GM19455 (cell line): Measurements from ENCODE around the gene TTLL3.
"Not testable (repeated sequence)": the region's sequence is repeated elsewhere in the genome, so short reads cannot be mapped to it uniquely, and the experiment has no call there.

ENCODE experiments used
- ATAC-seq: cut with Tn5 transposase; IDR thresholded peaks from one replicate; pipeline ENCODE4 v1.9.1; 2021; ENCODE audit not compliant: unreplicated experiment

Gene TTLL3

GRCh38 chr3:9865125-9865637, 55.1 kb downstream of the TTLL3 start:
- not testable (repeated sequence) for ATAC-seq

GRCh38 chr3:9866639-9867038, 56.6 kb downstream of the TTLL3 start:
- ATAC-seq, result no peak

GRCh38 chr3:9867106-9867505, 57.0 kb downstream of the TTLL3 start:
- no peak for ATAC-seq

- ATAC-seq, result no peak
These were observed 59.9 kb downstream of the TTLL3 start for GRCh38 chr3:9869955-9870354.

- ATAC-seq, result no peak
These were observed 60.9 kb downstream of the TTLL3 start for GRCh38 chr3:9870978-9871377.

GRCh38 chr3:9872067-9872466, 62.0 kb downstream of the TTLL3 start:
- ATAC-seq, result not testable (repeated sequence)

GRCh38 chr3:9875448-9875847, 65.4 kb downstream of the TTLL3 start:
- ATAC-seq, result no peak

GRCh38 chr3:9876255-9876654, 66.2 kb downstream of the TTLL3 start:
- ATAC-seq, result not testable (repeated sequence)

- no peak for ATAC-seq
These were observed 66.9 kb downstream of the TTLL3 start for GRCh38 chr3:9876991-9877390.

- ATAC-seq, result no peak
These were observed 68.6 kb downstream of the TTLL3 start for GRCh38 chr3:9878700-9879099.

- no peak for ATAC-seq
These were observed 69.9 kb downstream of the TTLL3 start, which contains the start of gene CIDEC for GRCh38 chr3:9879830-9880549. CIDEC (minus strand) TSS chr3:9880253; CDS start chr3:9878486, 1,767 bp downstream.

- ATAC-seq, result no peak
These were observed 71.4 kb downstream of the TTLL3 start for GRCh38 chr3:9881441-9881840.

- ATAC-seq, result no peak
These were observed 73.9 kb downstream of the TTLL3 start for GRCh38 chr3:9883706-9884554.

GRCh38 chr3:9884555-9885165, 74.6 kb downstream of the TTLL3 start:
- no peak for ATAC-seq
